ENCODE results near the gene HEXA.

DNA sequence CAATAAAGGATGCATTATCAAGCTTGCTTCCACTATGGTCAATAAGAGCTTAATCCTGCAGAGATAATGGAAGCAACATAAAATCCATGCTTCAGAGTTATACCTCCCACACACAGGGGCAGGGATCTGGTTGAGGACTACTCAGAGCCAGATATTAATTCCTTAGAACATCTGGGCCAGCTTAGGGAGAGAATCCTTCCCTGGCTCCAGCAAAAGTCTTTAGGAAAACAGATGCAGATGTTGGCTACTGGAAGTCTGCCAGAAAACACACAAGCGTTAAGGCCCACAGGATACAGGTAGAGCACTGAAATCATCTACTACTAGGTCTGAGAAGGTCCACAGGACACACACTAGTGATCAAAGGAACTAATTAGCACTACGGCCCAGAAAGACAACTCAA lies 47.4 kb upstream of the HEXA start:
- TF ChIP-seq, protein P1, sequence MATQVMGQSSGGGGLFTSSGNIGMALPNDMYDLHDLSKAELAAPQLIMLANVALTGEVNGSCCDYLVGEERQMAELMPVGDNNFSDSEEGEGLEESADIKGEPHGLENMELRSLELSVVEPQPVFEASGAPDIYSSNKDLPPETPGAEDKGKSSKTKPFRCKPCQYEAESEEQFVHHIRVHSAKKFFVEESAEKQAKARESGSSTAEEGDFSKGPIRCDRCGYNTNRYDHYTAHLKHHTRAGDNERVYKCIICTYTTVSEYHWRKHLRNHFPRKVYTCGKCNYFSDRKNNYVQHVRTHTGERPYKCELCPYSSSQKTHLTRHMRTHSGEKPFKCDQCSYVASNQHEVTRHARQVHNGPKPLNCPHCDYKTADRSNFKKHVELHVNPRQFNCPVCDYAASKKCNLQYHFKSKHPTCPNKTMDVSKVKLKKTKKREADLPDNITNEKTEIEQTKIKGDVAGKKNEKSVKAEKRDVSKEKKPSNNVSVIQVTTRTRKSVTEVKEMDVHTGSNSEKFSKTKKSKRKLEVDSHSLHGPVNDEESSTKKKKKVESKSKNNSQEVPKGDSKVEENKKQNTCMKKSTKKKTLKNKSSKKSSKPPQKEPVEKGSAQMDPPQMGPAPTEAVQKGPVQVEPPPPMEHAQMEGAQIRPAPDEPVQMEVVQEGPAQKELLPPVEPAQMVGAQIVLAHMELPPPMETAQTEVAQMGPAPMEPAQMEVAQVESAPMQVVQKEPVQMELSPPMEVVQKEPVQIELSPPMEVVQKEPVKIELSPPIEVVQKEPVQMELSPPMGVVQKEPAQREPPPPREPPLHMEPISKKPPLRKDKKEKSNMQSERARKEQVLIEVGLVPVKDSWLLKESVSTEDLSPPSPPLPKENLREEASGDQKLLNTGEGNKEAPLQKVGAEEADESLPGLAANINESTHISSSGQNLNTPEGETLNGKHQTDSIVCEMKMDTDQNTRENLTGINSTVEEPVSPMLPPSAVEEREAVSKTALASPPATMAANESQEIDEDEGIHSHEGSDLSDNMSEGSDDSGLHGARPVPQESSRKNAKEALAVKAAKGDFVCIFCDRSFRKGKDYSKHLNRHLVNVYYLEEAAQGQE (IDR thresholded peaks at IDR 0.05; ENCODE audit: insufficient replicate concordance, low read depth) = no peak
- TF ChIP-seq, protein P2, sequence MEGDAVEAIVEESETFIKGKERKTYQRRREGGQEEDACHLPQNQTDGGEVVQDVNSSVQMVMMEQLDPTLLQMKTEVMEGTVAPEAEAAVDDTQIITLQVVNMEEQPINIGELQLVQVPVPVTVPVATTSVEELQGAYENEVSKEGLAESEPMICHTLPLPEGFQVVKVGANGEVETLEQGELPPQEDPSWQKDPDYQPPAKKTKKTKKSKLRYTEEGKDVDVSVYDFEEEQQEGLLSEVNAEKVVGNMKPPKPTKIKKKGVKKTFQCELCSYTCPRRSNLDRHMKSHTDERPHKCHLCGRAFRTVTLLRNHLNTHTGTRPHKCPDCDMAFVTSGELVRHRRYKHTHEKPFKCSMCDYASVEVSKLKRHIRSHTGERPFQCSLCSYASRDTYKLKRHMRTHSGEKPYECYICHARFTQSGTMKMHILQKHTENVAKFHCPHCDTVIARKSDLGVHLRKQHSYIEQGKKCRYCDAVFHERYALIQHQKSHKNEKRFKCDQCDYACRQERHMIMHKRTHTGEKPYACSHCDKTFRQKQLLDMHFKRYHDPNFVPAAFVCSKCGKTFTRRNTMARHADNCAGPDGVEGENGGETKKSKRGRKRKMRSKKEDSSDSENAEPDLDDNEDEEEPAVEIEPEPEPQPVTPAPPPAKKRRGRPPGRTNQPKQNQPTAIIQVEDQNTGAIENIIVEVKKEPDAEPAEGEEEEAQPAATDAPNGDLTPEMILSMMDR (IDR thresholded peaks at IDR 0.05; ENCODE audit: insufficient read depth, low read length) = no peak
- TF ChIP-seq POLR2AphosphoS5 (IDR thresholded peaks at IDR 0.05; ENCODE audit: low read depth) (no peak), GABPA (IDR thresholded peaks at IDR 0.05; ENCODE audit: low read depth) (no peak), SPI1 (IDR thresholded peaks at IDR 0.05; ENCODE audit: borderline replicate concordance, low read depth) (no peak)

All from HL-60 (cell line).